WI38 (cell line): ENCODE data around the gene DECR2.
A peak's percentile ranks its signal among the peaks of the same experiment; 100 is the strongest.

Source experiments
- H3K4me3 ChIP-seq: 2 replicates; pipeline ENCODE4 v1.5.1; 2011; ENCODE audit warnings: low read depth, mild to moderate bottlenecking, control low read depth, low read length
- CTCF ChIP-seq: IDR thresholded peaks from 2 replicates; pipeline ENCODE4 v1.5.1; 2012; ENCODE audit warnings: low read depth, mild to moderate bottlenecking, control low read depth, low read length

DECR2 gene

GRCh38 chr16:392450-393030 is 9.1 kb upstream of the DECR2 start:
- no peak overlapping the region for H3K4me3 ChIP-seq
- no peak for TF ChIP-seq CTCF

- peak overlapping the region; percentile 57; the same call in 1 of the 2 replicates for H3K4me3 ChIP-seq
- no peak for TF ChIP-seq CTCF
These were observed 5.5 kb upstream of the DECR2 start for GRCh38 chr16:396199-396598.

GRCh38 chr16:396605-397004 is 5.1 kb upstream of the DECR2 start:
- no peak for TF ChIP-seq CTCF
- peak overlapping the region; percentile 57 for H3K4me3 ChIP-seq

GRCh38 chr16:397135-397661 is 4.5 kb upstream of the DECR2 start, which contains the start of gene NME4:
Gene NME4, plus strand, starts transcription at chr16:397199. Its CDS starts 24 bp downstream, at chr16:397223.
- peak within 1 kb of the TSS; percentile 63 for H3K4me3 ChIP-seq
- no peak for TF ChIP-seq CTCF

- 0 out of 2 replicates have a peak, but pooled peaks have one; percentile 10 for TF ChIP-seq CTCF
- H3K4me3 ChIP-seq = peak overlapping the region; percentile 5; the same call in 1 of the 2 replicates
These were observed 3.9 kb upstream of the DECR2 start for GRCh38 chr16:397736-398332.

GRCh38 chr16:398561-399339 is 2.9 kb upstream of the DECR2 start:
- no peak overlapping the region for H3K4me3 ChIP-seq
- TF ChIP-seq CTCF = no peak
